K562 (cell line): ENCODE measurements around the gene HDAC7. TPM values are rescaled to one million over a fixed set of nuclear protein-coding genes. Genes with fewer than 3 reads are reported as not detected.
A peak's percentile ranks its signal among the peaks of the same experiment; 100 is the strongest.

Source experiments
- ATF7 ChIP-seq: fragments of 450-650 bp; IDR thresholded peaks from 2 replicates; pipeline ENCODE4 v1.7.1; 2014; ENCODE audit warnings: mild to moderate bottlenecking, moderate library complexity
- CREM ChIP-seq: IDR thresholded peaks from 2 replicates; pipeline ENCODE4 v1.6.1; 2014; ENCODE audit warnings: antibody characterized with exemption, low read depth
- FOXK2 ChIP-seq, 2 experiments: fragments of 450-650 bp; IDR thresholded peaks in 1 of 2; conservative IDR thresholded peaks in 1 of 2; 2 replicates each; pipeline ENCODE4 v1.6.1; 2016; ENCODE audit warnings: low read depth in 2 of 2, mild to moderate bottlenecking in 1 of 2
- GABPB1 ChIP-seq: sonication (generic); formaldehyde crosslinking; IDR thresholded peaks from 2 replicates; pipeline ENCODE4 v1.8.0; 2022; ENCODE audit warnings: mild to moderate bottlenecking, missing genetic modification reagents
- HDAC1 ChIP-seq, 2 experiments: fragments of 450-650 bp; IDR thresholded peaks; 2 replicates each; pipeline ENCODE4 v1.6.1; 2016 to 2017; ENCODE audit warnings: inconsistent platforms in 1 of 2, mild to moderate bottlenecking in 1 of 2, moderate library complexity in 1 of 2
- KLF16 ChIP-seq: IDR thresholded peaks from 2 replicates; pipeline ENCODE4 v1.6.1; 2016; ENCODE audit warnings: antibody characterized with exemption
- NFE2 ChIP-seq: IDR thresholded peaks from 2 replicates; pipeline ENCODE4 v1.6.1; 2014; ENCODE audit warnings: antibody characterized with exemption, low read depth
- RREB1 ChIP-seq: fragments of 250-450 bp; sonication (Bioruptor Pico); IDR thresholded peaks from 2 replicates; pipeline ENCODE4 v1.4.0; 2020
- TBL1XR1 ChIP-seq, 2 experiments: IDR thresholded peaks; 2 replicates each; pipeline ENCODE4 v1.6.1; 2012; ENCODE audit warnings: improper control_type of control experiment in 2 of 2, low read length in 2 of 2, mild to moderate bottlenecking in 1 of 2
- ZNF253 ChIP-seq: fragments of 250-450 bp; sonication (Bioruptor Pico); conservative IDR thresholded peaks from 2 replicates; pipeline ENCODE4 v1.6.1; 2021; ENCODE audit warnings: mild to moderate bottlenecking
- polyA plus RNA-seq, 8 experiments: library from polyadenylated mRNA; depleted of rRNA in 4 of 8; stranded (reverse) in 5 of 8; unstranded in 3 of 8; fragments of >200 nt; fragmentation: Nextera tagmentation in 2 of 8; fragmentation: Illumina TruSeq in 1 of 8; extraction: Ambion mirVana in 2 of 8; extraction: Trizol in 1 of 8; gene quantifications; 2 replicates each; pipeline versions ENCODE4 v1.2.1 to v1.2.3, GENCODE V29; 2011 to 2014; ENCODE audit warnings: inconsistent platforms in 1 of 8, missing spikeins in 1 of 8
- total RNA-seq, 7 experiments: library from RNA; depleted of rRNA in 6 of 7; stranded (reverse); fragments of >200 nt in 6 of 7; fragmentation: Illumina TruSeq in 2 of 7; extraction: Trizol in 2 of 7; gene quantifications; 2 replicates each; pipeline versions ENCODE4 v1.2.1 to v1.2.3, GENCODE V29; 2011 to 2021; ENCODE audit warnings: low replicate concordance in 1 of 7
- TF ChIP-seq, protein P1 (sequence below), 3 experiments: fragments of 200-800 bp in 1 of 3; sonication (Bioruptor generic) in 1 of 3; sonication (generic) in 1 of 3; formaldehyde crosslinking in 1 of 3; IDR thresholded peaks; 2 replicates each; pipeline versions ENCODE4 v1.6.1 to v1.8.0; 2016 to 2022; ENCODE audit warnings: mild to moderate bottlenecking in 2 of 3, missing compliant biosample characterization in 2 of 3, missing genetic modification characterization in 2 of 3, missing genetic modification reagents in 1 of 3
- TF ChIP-seq, protein P2 (sequence below): fragments of 450-650 bp; IDR thresholded peaks from 2 replicates; pipeline ENCODE4 v1.6.1; 2014; ENCODE audit warnings: low read depth, mild to moderate bottlenecking, moderate library complexity, borderline replicate concordance
- TF ChIP-seq, protein P3 (sequence below): fragments of 250-450 bp; sonication (Bioruptor Pico); IDR thresholded peaks from 2 replicates; pipeline ENCODE4 v1.9.0; 2021; ENCODE audit warnings: mild to moderate bottlenecking, inconsistent platforms
- TF ChIP-seq, protein P4 (sequence below): sonication (generic); formaldehyde crosslinking; IDR thresholded peaks from 2 replicates; pipeline ENCODE4 v1.9.0; 2022; ENCODE audit warnings: mild to moderate bottlenecking, missing genetic modification reagents

HDAC7 gene
- total and polyA plus RNA-seq, 9 of the 15 experiments (the other 6 are each of a cell fraction or from before 2014, with no cell fraction given) = 2.5 to 129 (median 31.1) TPM

DNA sequence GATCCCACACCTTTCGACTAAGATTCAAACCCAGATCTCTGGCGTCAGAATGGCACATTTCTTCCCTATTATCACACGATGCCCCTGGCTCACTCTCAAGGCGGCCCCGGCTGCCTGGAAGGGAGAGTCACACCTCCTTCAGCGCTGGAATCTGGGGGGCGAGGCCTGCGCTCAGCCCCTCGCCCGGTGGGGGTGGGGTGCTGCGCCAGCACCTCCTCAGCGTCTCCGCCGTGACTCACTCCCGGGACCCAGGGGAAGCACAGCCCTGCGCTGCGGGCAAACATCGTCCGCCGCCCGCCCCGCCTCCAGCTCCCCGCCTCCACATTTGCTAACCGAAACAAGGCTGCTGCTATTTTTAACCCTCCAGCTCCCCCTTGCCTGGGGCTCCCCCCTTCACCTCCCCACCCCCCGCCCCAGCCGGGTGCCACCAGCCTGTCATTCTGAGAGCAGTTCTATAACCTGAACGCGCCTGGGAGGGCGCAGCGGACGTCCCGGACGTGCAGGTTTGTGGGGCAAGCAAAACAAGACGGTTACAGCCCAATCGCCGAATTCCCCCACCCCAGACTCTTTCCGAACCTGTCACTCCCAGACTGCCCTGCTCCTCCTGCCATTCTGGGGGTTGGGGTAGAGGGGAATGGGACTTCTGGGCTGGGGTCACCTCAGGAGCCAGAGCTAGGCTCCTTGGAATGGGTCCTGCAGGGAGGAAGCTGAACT lies 6.7 kb downstream of the HDAC7 start (continued):
- TF ChIP-seq, protein P1, sequence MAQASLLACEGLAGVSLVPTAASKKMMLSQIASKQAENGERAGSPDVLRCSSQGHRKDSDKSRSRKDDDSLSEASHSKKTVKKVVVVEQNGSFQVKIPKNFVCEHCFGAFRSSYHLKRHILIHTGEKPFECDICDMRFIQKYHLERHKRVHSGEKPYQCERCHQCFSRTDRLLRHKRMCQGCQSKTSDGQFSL (CRISPR knock-in tag; IDR thresholded peaks at IDR 0.05) = 0 out of 2 replicates have a peak, but pooled peaks have one; percentile 44
- TF ChIP-seq, protein P1 (tag; IDR thresholded peaks at IDR 0.05) = peak in 1 of 2 experiments; percentile 69; a peak in 2 of 4 replicates
- TF ChIP-seq NFE2 = 0 out of 2 replicates have a peak, but pooled peaks have one; percentile 27
- TF ChIP-seq HDAC1 (IDR thresholded peaks at IDR 0.05) = peak in 1 of 2 experiments; percentile 54; a peak in 2 of 4 replicates
- no peak for TF ChIP-seq RREB1 (CRISPR knock-in tag)
- TF ChIP-seq ATF7 = peak; percentile 40; the same call in 1 of the 2 replicates
- TF ChIP-seq, protein P2, sequence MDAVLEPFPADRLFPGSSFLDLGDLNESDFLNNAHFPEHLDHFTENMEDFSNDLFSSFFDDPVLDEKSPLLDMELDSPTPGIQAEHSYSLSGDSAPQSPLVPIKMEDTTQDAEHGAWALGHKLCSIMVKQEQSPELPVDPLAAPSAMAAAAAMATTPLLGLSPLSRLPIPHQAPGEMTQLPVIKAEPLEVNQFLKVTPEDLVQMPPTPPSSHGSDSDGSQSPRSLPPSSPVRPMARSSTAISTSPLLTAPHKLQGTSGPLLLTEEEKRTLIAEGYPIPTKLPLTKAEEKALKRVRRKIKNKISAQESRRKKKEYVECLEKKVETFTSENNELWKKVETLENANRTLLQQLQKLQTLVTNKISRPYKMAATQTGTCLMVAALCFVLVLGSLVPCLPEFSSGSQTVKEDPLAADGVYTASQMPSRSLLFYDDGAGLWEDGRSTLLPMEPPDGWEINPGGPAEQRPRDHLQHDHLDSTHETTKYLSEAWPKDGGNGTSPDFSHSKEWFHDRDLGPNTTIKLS = no peak
- 0 out of 2 replicates have a peak, but pooled peaks have one; percentile 47 for TF ChIP-seq KLF16
- TF ChIP-seq ZNF253 (CRISPR knock-in tag) = no peak
- TF ChIP-seq TBL1XR1 (IDR thresholded peaks at IDR 0.05; ENCODE audit: low read length in 2 of 2) = peak in 1 of 2 experiments; percentile 85; a peak in 2 of 4 replicates
- peak; percentile 21 to 40; a peak in 1 of 4 replicates for TF ChIP-seq FOXK2 (conservative IDR thresholded peaks at IDR 0.05 in 1 of 2, IDR thresholded peaks at IDR 0.05 in 1 of 2; ENCODE audit: low read depth in 2 of 2)
- TF ChIP-seq, protein P3, sequence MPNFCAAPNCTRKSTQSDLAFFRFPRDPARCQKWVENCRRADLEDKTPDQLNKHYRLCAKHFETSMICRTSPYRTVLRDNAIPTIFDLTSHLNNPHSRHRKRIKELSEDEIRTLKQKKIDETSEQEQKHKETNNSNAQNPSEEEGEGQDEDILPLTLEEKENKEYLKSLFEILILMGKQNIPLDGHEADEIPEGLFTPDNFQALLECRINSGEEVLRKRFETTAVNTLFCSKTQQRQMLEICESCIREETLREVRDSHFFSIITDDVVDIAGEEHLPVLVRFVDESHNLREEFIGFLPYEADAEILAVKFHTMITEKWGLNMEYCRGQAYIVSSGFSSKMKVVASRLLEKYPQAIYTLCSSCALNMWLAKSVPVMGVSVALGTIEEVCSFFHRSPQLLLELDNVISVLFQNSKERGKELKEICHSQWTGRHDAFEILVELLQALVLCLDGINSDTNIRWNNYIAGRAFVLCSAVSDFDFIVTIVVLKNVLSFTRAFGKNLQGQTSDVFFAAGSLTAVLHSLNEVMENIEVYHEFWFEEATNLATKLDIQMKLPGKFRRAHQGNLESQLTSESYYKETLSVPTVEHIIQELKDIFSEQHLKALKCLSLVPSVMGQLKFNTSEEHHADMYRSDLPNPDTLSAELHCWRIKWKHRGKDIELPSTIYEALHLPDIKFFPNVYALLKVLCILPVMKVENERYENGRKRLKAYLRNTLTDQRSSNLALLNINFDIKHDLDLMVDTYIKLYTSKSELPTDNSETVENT (CRISPR knock-in tag) = no peak
- peak; percentile 68 for TF ChIP-seq CREM
- TF ChIP-seq, protein P4, sequence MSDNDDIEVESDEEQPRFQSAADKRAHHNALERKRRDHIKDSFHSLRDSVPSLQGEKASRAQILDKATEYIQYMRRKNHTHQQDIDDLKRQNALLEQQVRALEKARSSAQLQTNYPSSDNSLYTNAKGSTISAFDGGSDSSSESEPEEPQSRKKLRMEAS (CRISPR knock-in tag) = peak; percentile 26; the same call in 1 of the 2 replicates
- peak; percentile 44; the same call in 1 of the 2 replicates for TF ChIP-seq GABPB1 (CRISPR knock-in tag)
